Vagina (tissue), 2 donors: ENCODE data around the gene KRT1. TPM values are rescaled to one million over a fixed set of nuclear protein-coding genes. Genes with fewer than 3 reads are reported as not detected.

ENCODE experiments used
- DNase-seq, 2 donors: peaks; one replicate each; pipeline ENCODE4 v3.0.0-alpha.2; 2017; ENCODE audit errors: extremely low spot score in 2 of 2
- H3K27ac ChIP-seq: fragments of 200-600 bp; sonication (generic); one replicate; pipeline ENCODE4 v1.5.1; 2019
- H3K27me3 ChIP-seq: fragments of 200-600 bp; sonication (generic); one replicate; pipeline ENCODE4 v1.5.1; 2019
- H3K36me3 ChIP-seq, 2 donors: fragments of 200-600 bp; sonication (generic); one replicate each; pipeline ENCODE4 v1.5.1; 2017 to 2019
- H3K4me1 ChIP-seq: fragments of 200-600 bp; sonication (generic); one replicate; pipeline ENCODE4 v1.5.1; 2019
- H3K4me3 ChIP-seq, 2 donors: fragments of 200-600 bp; sonication (generic); 1 replicate in 1 of 2; 2 replicates in 1 of 2; pipeline ENCODE4 v1.5.1; 2016 to 2019
- H3K9me3 ChIP-seq: fragments of 200-600 bp; sonication (generic); one replicate; pipeline ENCODE4 v1.5.1; 2019
- CTCF ChIP-seq, 3 experiments: fragments of 450-650 bp in 2 of 3; fragments of 200-600 bp in 1 of 3; sonication (generic) in 1 of 3; IDR thresholded peaks; one replicate each; pipeline ENCODE4 v1.5.1; 2017 to 2019; ENCODE audit warnings: antibody characterized with exemption in 3 of 3, mild to moderate bottlenecking in 2 of 3, moderate library complexity in 2 of 3
- POLR2A ChIP-seq, 2 donors: fragments of 450-650 bp; IDR thresholded peaks; one replicate each; pipeline ENCODE4 v1.6.1; 2017; ENCODE audit warnings: antibody characterized with exemption in 2 of 2, mild to moderate bottlenecking in 2 of 2, moderate library complexity in 2 of 2
- POLR2AphosphoS5 ChIP-seq, 2 donors: sonication (generic); formaldehyde crosslinking; IDR thresholded peaks; one replicate each; pipeline ENCODE4 v1.9.0; 2017; ENCODE audit warnings: antibody characterized with exemption in 2 of 2, mild to moderate bottlenecking in 2 of 2, low read depth in 1 of 2; ENCODE audit not compliant: insufficient read depth in 1 of 2
- intact Hi-C: fragments of 100-400 bp; cut with DNase I; formaldehyde crosslinking; loops from one replicate; pipeline ENCODE4 v1.15.1; 2023
- total RNA-seq: library from RNA; depleted of rRNA; stranded (reverse); fragments of >200 nt; gene quantifications from one replicate; pipeline ENCODE4 v1.2.3, GENCODE V29; 2016

The KRT1 gene
- total RNA-seq, 1 donor from 2014 or later = 886 TPM

GRCh38 chr12:52628111-52628507, 52.1 kb downstream of the KRT1 start:
- intact Hi-C loops = no loop called here
- TF ChIP-seq CTCF (IDR thresholded peaks at IDR 0.05) (no peak), POLR2A (IDR thresholded peaks at IDR 0.05) (no peak), POLR2AphosphoS5 (IDR thresholded peaks at IDR 0.05; ENCODE audit: insufficient read depth in 1 of 2, low read depth in 1 of 2) (no peak)
- Histone ChIP-seq H3K4me1 (no peaks in the 10 kb centered on the region), H3K9me3 (no peaks in the 10 kb centered on the region), H3K4me3 (no peak overlapping the region), H3K36me3 (no peaks in the 10 kb centered on the region), H3K27me3 (no peaks in the 10 kb centered on the region), H3K27ac (no peak overlapping the region)
- DNase-seq = peak in 1 of 2 donors; percentile 64

DNA sequence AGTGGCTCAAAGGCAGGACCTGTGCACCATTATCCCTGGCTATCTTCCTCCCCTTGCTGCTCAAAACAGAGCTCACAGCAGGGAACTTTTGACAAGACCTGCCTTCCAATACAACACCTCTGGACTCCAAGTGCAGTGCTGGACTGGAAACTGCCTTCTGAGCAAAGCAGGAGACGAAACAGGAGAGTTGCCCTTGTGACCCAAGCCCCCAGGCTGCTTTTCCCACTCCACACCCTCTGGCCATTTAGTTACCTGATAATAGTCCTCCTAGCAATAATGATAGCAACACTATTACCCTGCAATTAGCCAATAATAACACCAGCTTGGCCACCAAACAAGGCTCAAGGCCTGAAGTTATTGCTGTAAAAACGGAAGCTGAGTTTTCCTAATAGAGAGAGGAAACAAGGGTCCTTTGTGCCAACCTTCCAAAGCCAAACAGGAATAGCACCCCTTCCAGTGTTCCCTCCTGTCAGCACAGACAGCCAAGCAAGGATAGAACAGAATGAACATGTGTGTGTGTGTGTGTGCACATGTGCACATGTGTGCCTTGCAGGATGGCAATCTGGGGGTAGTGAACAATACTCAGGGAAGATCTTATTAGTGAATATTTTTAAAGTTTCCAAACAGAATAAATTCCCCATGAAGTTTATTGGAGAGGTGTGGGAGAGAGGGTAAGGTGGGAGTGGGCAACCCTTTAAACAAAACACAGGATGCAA, 52.7 kb downstream of the KRT1 start:
- DNase-seq = peak; percentile 42 to 49
- Histone ChIP-seq H3K9me3 (no peaks in the 10 kb centered on the region), H3K27ac (no peak overlapping the region), H3K4me3 (no peak overlapping the region), H3K36me3 (no peaks in the 10 kb centered on the region), H3K27me3 (no peaks in the 10 kb centered on the region), H3K4me1 (no peaks in the 10 kb centered on the region)
- intact Hi-C loops = no loop called here
- no peak for TF ChIP-seq POLR2AphosphoS5 (IDR thresholded peaks at IDR 0.05; ENCODE audit: insufficient read depth in 1 of 2, low read depth in 1 of 2)
- no peak for TF ChIP-seq CTCF (IDR thresholded peaks at IDR 0.05)
- no peak for TF ChIP-seq POLR2A (IDR thresholded peaks at IDR 0.05)

Other genes starting within 250 kb of the KRT1 start
- not detected for gene KRT75, start 246.0 kb downstream of the KRT1 start, total RNA-seq
- gene KRT6B, start 228.3 kb downstream of the KRT1 start, total RNA-seq = 184 TPM
- 257 TPM for gene KRT6C, start 206.6 kb downstream of the KRT1 start, total RNA-seq
- 7,258 TPM for gene KRT6A, start 187.2 kb downstream of the KRT1 start, total RNA-seq
- gene KRT5, start 160.0 kb downstream of the KRT1 start, total RNA-seq = 4,247 TPM
- not detected for gene KRT71, start 127.3 kb downstream of the KRT1 start, total RNA-seq
- gene KRT74, start 106.6 kb downstream of the KRT1 start, total RNA-seq = not detected
- not detected for gene KRT72, start 78.9 kb downstream of the KRT1 start, total RNA-seq
- gene KRT73, start 61.8 kb downstream of the KRT1 start, total RNA-seq = not detected
- gene KRT2, start 28.2 kb downstream of the KRT1 start, total RNA-seq = 2.0 TPM
- gene KRT77, start 23.1 kb upstream of the KRT1 start, total RNA-seq = 2.5 TPM
- not detected for gene KRT76, start 96.9 kb upstream of the KRT1 start, total RNA-seq
- not detected for gene KRT3, start 115.7 kb upstream of the KRT1 start, total RNA-seq
- 354 TPM for gene KRT4, start 133.7 kb upstream of the KRT1 start, total RNA-seq
- 1.7 TPM for gene KRT79, start 153.9 kb upstream of the KRT1 start, total RNA-seq
- 89.1 TPM for gene KRT78, start 168.6 kb upstream of the KRT1 start, total RNA-seq
- 22.8 TPM for gene KRT8, start 224.7 kb upstream of the KRT1 start, total RNA-seq